Measurements from ENCODE around the gene COX7A2. TPM values are rescaled to one million over a fixed set of nuclear protein-coding genes. Genes with fewer than 3 reads are reported as not detected.
A peak's percentile ranks its signal among the peaks of the same experiment; 100 is the strongest.

COX7A2 gene
- total RNA-seq, 1 donor: 197 TPM

GRCh38 chr6:75215291-75215690, 28.3 kb downstream of the COX7A2 start:
- no peak for DNase-seq (ENCODE audit: low read depth)
- H3K4me3 ChIP-seq (ENCODE audit: low read depth, low read length): no peak overlapping the region
- TF ChIP-seq CTCF (IDR thresholded peaks at IDR 0.05; ENCODE audit: insufficient read depth, low read length): no peak

GRCh38 chr6:75213732-75214131, 29.9 kb downstream of the COX7A2 start:
- no peak for DNase-seq (ENCODE audit: low read depth)
- peak; percentile 1 for TF ChIP-seq CTCF (IDR thresholded peaks at IDR 0.05; ENCODE audit: insufficient read depth, low read length)
- H3K4me3 ChIP-seq (ENCODE audit: low read depth, low read length): no peak overlapping the region

GRCh38 chr6:75213112-75213511, 30.5 kb downstream of the COX7A2 start:
- no peak overlapping the region for H3K4me3 ChIP-seq (ENCODE audit: low read depth, low read length)
- peak; percentile 65 for DNase-seq (ENCODE audit: low read depth)
- TF ChIP-seq CTCF (IDR thresholded peaks at IDR 0.05; ENCODE audit: insufficient read depth, low read length): no peak

GRCh38 chr6:75211920-75212590, 31.5 kb downstream of the COX7A2 start:
- no peak for DNase-seq (ENCODE audit: low read depth)
- H3K4me3 ChIP-seq (ENCODE audit: low read depth, low read length): no peak overlapping the region
- TF ChIP-seq CTCF (IDR thresholded peaks at IDR 0.05; ENCODE audit: insufficient read depth, low read length): no peak

GRCh38 chr6:75210885-75211739, 32.5 kb downstream of the COX7A2 start:
- peak; percentile 87 for DNase-seq (ENCODE audit: low read depth)
- TF ChIP-seq CTCF (IDR thresholded peaks at IDR 0.05; ENCODE audit: insufficient read depth, low read length): peak; percentile 69
- H3K4me3 ChIP-seq (ENCODE audit: low read depth, low read length): no peak overlapping the region

GRCh38 chr6:75209184-75209723, 34.3 kb downstream of the COX7A2 start:
- H3K4me3 ChIP-seq (ENCODE audit: low read depth, low read length): no peak overlapping the region
- DNase-seq (ENCODE audit: low read depth): no peak
- no peak for TF ChIP-seq CTCF (IDR thresholded peaks at IDR 0.05; ENCODE audit: insufficient read depth, low read length)

All from fibroblast of the aortic adventitia (primary cell).